GM21528 (cell line): ENCODE measurements around the gene BLNK.
"Not testable (repeated sequence)": the region's sequence is repeated elsewhere in the genome, so short reads cannot be mapped to it uniquely, and the experiment has no call there.

Source experiments
- ATAC-seq: cut with Tn5 transposase; IDR thresholded peaks from one replicate; pipeline ENCODE4 v1.9.1; 2021; ENCODE audit warnings: mild to moderate bottlenecking, moderate library complexity; ENCODE audit not compliant: unreplicated experiment, low FRiP score

Gene BLNK

GRCh38 chr10:96230527-96230926 lies 40.8 kb downstream of the BLNK start:
- ATAC-seq = no peak

- no peak for ATAC-seq
Observed at GRCh38 chr10:96229568-96230030, 41.8 kb downstream of the BLNK start.

- ATAC-seq = no peak
Observed at GRCh38 chr10:96228408-96228994, 42.9 kb downstream of the BLNK start.

DNA sequence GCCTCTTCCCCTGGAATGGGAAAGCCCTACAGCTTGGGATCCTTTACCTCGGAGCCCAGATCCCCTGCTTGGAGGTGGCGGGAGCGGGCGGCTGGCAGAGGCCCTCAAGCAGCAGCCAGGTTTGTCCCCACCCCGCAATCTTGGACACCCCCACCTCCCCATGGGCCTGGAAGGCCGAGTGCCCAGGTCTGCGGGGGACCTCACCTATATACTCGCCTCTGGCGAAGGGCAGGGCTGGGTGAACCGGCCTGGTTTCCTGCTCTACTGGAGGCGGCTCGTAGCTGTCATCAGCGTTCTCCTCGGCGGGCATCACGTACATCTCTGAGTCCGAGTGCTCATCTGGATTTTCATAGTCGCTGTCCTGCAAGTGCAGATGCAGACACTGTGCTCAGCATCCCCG lies 44.2 kb downstream of the BLNK start:
- ATAC-seq = no peak

GRCh38 chr10:96225119-96225518 lies 46.2 kb downstream of the BLNK start:
- no peak for ATAC-seq

- ATAC-seq = no peak
Observed at GRCh38 chr10:96222908-96223307, 48.5 kb downstream of the BLNK start.

DNA sequence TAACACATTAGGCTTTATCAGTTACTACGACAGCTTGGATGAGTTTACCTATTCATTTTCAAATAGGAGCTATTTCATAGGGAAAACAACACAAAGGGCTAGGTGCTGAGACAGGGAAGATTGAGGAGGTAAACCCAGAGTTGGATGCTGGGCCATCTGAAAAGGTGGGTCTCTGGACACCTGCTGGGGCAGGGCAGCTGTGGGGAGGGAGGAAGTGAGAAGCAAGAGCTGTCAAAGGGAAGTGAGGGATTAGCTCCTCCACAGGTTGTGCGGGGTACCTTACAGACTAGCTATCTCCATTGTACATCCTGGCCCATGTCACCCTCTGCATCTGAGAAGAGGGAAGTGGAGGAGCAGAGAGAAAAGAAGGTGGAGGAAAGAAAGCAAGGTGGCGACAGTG lies 48.9 kb downstream of the BLNK start:
- ATAC-seq = no peak

DNA sequence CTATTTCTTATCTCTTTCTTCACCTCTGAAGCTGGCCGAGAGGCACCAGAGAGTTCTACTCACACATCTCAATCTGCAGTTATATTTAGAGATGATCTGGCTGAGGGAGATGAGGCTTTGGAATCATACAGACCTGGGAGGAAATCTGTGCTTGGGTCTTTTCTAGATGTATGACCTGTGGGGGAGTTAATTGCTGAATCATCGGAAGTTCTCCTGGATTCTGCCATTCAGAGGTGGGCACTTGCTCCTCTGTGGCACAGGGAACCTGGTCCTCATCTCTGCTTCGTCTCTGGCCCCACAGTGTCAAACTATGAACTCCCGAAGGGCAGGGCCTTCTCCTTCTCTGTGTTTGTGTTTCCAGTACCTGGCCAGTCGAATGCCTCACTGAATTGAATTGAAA lies 52.5 kb downstream of the BLNK start:
- no peak for ATAC-seq

GRCh38 chr10:96217711-96218110 lies 53.7 kb downstream of the BLNK start:
- no peak for ATAC-seq

DNA sequence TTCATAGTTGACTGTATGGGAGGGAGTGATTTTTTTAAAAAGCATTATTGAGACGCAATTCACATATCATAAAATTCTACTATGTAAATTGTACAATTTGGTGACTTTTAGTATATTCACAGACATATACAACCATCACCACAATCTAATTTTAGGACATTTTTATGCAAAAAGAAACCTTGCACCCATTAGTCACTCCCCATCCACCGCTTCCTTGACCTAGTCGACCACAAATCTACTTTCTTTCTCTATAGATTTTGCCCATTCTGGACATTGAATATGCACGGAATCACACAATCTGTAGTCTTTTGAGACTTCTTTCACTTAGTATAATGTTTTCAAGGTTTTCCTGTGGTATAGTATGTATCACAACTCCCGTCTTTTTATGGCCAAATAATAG lies 54.6 kb downstream of the BLNK start:
- ATAC-seq = no peak

- no peak for ATAC-seq
Observed at GRCh38 chr10:96212911-96213310, 58.5 kb downstream of the BLNK start.

GRCh38 chr10:96211764-96212163 lies 59.6 kb downstream of the BLNK start:
- ATAC-seq = no peak

DNA sequence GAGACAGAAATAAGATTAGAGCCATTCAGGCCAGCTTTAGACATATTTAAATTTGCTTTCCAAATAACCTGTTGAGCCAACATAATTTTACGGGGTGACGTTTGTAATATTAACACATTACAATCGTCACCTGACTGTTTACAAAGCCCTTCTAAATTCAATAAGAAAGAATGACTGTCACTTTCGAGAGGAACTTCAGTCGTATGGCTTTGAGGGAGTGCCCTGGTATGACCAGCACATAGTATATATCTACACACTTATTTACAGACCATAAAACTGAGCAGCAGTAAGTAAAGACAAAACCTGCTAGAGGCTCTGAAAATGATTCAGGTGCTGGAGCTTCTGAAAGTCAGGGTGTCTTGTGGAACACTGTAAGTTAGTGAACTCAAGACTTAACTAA lies 62.4 kb downstream of the BLNK start:
- no peak for ATAC-seq

DNA sequence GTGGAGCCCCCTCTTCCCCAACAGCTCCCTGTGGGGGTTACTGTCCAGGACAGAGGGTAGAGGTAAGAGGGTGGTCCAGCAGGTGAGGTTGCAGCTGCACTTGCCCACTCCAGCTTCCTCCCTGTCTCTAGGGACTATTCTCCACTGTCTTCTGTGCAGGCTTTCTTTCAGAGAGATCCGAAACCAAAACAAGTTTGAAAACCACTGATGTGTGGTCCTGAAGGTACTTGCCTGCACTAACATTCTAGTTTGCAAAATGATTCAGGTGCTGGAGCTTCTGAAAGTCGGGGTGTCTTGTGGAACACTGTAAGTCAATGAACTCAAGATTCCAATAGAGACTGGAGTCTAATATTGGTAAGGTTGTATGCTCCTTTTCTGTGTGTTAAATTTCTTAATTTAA lies 63.1 kb downstream of the BLNK start:
- ATAC-seq = peak; percentile 73

DNA sequence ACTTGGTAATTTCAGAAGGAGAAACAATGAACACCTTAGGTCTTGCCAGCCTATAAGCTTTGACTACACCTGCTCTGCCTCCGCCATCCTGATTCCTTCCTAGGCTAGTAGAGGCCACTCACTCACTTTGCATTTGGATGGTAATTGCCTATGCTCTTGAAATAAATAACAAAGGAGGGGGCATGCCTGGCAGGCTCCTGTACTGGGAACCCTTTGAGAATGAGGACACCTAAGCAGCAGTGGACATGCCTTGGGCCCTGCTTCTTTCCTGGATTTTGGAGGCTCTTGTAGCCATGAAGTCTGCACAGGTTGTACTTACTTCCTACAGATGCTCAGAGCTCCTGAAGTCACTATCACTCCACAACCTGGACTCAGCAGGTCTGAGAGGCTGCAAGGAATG lies 65.8 kb downstream of the BLNK start:
- no peak for ATAC-seq

DNA sequence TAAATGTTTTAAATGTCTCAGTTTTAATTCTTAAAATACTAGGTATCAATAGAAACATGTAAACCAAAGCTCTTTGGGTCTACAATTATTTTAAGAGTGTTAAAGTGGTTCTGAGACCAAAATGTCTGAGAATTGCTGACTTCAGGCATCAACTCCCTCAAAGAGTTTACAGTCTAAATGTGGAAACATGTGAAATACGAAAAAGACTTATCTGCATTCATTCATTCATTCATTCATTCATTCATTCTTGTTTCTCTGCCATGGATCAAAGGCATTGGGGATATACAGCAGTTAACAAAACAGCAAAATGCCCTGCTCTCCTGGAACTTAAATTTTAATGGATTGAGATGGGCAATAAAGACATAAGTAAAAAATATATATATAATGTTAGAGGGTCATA lies 69.8 kb downstream of the BLNK start:
- no peak for ATAC-seq

DNA sequence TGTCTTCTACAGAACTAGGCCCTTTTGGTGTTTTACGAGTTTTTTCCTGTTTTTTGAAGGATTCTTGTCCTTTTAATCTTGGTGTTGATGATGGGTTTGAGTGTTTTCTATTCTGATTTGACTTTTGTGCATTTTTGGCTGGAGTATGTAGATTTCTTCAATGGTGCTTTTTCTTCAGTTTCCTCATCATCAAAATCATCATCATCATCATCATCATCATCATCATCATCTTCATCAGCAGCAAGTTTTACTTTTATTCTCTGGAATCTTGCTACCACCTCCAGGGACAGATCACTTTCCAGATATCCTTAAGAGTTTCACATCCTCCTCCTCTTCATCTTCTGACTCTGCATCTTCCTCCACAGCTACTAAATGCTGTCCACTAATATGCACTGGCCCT lies 81.9 kb downstream of the BLNK start:
- not testable (repeated sequence) for ATAC-seq

- no peak for ATAC-seq
Observed at GRCh38 chr10:96188916-96189315, 82.5 kb downstream of the BLNK start.

DNA sequence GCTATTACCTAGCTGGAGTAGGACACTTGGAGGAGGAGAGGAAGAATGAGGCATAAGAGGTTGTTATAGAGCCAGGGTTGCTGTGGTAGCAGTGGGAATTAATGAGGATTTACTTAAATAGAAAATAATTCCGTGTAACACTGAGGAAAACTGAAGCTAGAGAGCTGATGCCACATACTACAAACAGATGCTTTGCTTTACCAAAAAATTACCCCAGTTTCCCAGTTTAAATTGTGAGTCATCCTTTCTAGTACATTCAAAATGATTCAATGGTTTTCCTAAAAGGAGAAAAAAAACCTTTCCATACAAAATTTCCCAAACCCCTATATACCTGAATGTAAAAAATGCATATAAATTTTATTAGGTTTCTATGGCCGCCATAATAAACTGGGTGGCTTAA lies 82.9 kb downstream of the BLNK start:
- no peak for ATAC-seq

GRCh38 chr10:96176985-96177384 lies 94.4 kb downstream of the BLNK start:
- ATAC-seq = no peak

DNA sequence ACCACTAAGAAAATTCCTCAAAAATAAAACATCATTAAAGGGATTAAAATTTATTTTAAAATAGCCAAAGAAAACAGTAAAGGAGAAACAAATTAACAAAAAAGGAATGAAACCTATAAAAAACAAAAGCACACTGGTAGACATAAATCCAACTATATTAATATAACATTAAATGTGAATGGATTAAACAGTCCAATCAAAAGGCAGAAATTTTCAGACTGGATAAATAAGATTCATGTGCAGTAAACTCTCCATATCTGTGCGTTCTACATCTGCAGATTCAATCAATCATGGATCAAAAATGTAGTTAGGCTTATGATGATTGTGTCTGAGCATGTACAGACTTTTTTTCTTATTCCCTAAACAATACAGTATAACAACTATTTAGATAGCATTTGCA lies 98.7 kb downstream of the BLNK start:
- ATAC-seq = no peak

GRCh38 chr10:96170230-96170629 lies 101.1 kb downstream of the BLNK start:
- ATAC-seq = no peak

- no peak for ATAC-seq
Observed at GRCh38 chr10:96168546-96168945, 102.8 kb downstream of the BLNK start.
